Mucosa of descending colon (tissue), 3 donors: ENCODE measurements around the gene KCNH6. TPM values are rescaled to one million over a fixed set of nuclear protein-coding genes. Genes with fewer than 3 reads are reported as not detected.

Source experiments
- ATAC-seq: fragments of 200-7000 bp; cut with Tn5 transposase; one replicate; pipeline ENCODE4 v1.9.1; 2020; ENCODE audit warnings: mild to moderate bottlenecking, moderate library complexity
- DNase-seq, 3 donors: peaks; one replicate each; pipeline ENCODE4 v3.0.0-alpha.2; 2020
- H3K36me3 ChIP-seq: fragments of 200-600 bp; one replicate; pipeline ENCODE4 v1.8.0; 2021; ENCODE audit warnings: low read depth, mild to moderate bottlenecking
- H3K4me1 ChIP-seq: fragments of 200-600 bp; one replicate; pipeline ENCODE4 v1.8.0; 2021; ENCODE audit warnings: low read depth, mild to moderate bottlenecking
- H3K4me3 ChIP-seq: fragments of 200-600 bp; one replicate; pipeline ENCODE4 v1.8.0; 2021; ENCODE audit warnings: mild to moderate bottlenecking
- H3K9me3 ChIP-seq: fragments of 200-600 bp; one replicate; pipeline ENCODE4 v1.8.0; 2021; ENCODE audit warnings: mild to moderate bottlenecking
- CTCF ChIP-seq: fragments of 200-600 bp; IDR thresholded peaks from one replicate; pipeline ENCODE4 v1.8.0; 2022; ENCODE audit warnings: antibody characterized with exemption, mild to moderate bottlenecking
- intact Hi-C, 2 donors: fragments of 100-400 bp; cut with DNase I in 1 of 2; cut with micrococcal nuclease in 1 of 2; formaldehyde crosslinking; loops; one replicate each; pipeline versions ENCODE4 v1.11.0 to v1.11.1; 2022; cut with DNase I, micrococcal nuclease
- total RNA-seq, 3 donors: library from RNA; stranded (reverse); fragmentation: NEBNext Ultra II Directional in 2 of 3; extraction: Animal tissue kit (Norgen Biotek cat#: 25700) in 2 of 3; gene quantifications; one replicate each; pipeline versions ENCODE4 v1.2.1 to v1.2.4, GENCODE V29; 2021 to 2023
- donor health status: DM: no; HTN: no; CAD: no; lungs with moderate emphysema.
- donor health status: DM: no; HTN: no; CAD: no.
- donor health status: DM: no; HTN: yes; CAD: no.

KCNH6 gene
- total RNA-seq, 3 donors from 2014 or later, result 0.58 to 0.64 TPM; not detected in 1

- Histone ChIP-seq H3K9me3 (no peaks in the 10 kb centered on the region), H3K4me3 (no peak overlapping the region), H3K36me3 (no peaks in the 10 kb centered on the region), H3K4me1 (no peaks in the 10 kb centered on the region)
- TF ChIP-seq CTCF, result no peak
- intact Hi-C loops, result no loop called here
- ATAC-seq (no peak), DNase-seq (no peak)
Observed at GRCh38 chr17:63543822-63544420, 20.8 kb downstream of the KCNH6 start.

- no peak for TF ChIP-seq CTCF
- Histone ChIP-seq H3K4me3 (no peak overlapping the region), H3K4me1 (peaks cover 6% of the 10 kb centered on the region), H3K36me3 (no peaks in the 10 kb centered on the region), H3K9me3 (no peaks in the 10 kb centered on the region)
- intact Hi-C loops, result no loop called here
- no peak for ATAC-seq
- no peak for DNase-seq
Observed at GRCh38 chr17:63544467-63545301, 21.5 kb downstream of the KCNH6 start.

- ATAC-seq (no peak), DNase-seq (no peak)
- H3K4me1 ChIP-seq, result peaks cover 7% of the 10 kb centered on the region
- H3K4me3 ChIP-seq, result no peak overlapping the region
- TF ChIP-seq CTCF, result no peak
- no peaks in the 10 kb centered on the region for H3K36me3 ChIP-seq
- intact Hi-C loops, result no loop called here
- no peaks in the 10 kb centered on the region for H3K9me3 ChIP-seq
Observed at GRCh38 chr17:63546308-63547082, 23.3 kb downstream of the KCNH6 start.

GRCh38 chr17:63547083-63547523 is 23.9 kb downstream of the KCNH6 start:
- H3K36me3 ChIP-seq, result no peaks in the 10 kb centered on the region
- intact Hi-C loops, result no loop called here
- DNase-seq, result no peak
- no peak for ATAC-seq
- no peak for TF ChIP-seq CTCF
- peaks cover 11% of the 10 kb centered on the region for H3K4me1 ChIP-seq
- H3K9me3 ChIP-seq, result no peaks in the 10 kb centered on the region
- H3K4me3 ChIP-seq, result no peak overlapping the region

- DNase-seq, result no peak
- Histone ChIP-seq H3K4me1 (peaks cover 24% of the 10 kb centered on the region), H3K9me3 (no peaks in the 10 kb centered on the region), H3K4me3 (no peak overlapping the region), H3K36me3 (no peaks in the 10 kb centered on the region)
- TF ChIP-seq CTCF, result no peak
- no peak for ATAC-seq
- intact Hi-C loops, result no loop called here
Observed at GRCh38 chr17:63549289-63549945, 26.3 kb downstream of the KCNH6 start.
